Panc1 (cell line): ENCODE measurements around the gene SMURF1. TPM values are rescaled to one million over a fixed set of nuclear protein-coding genes. Genes with fewer than 3 reads are reported as not detected.

ENCODE experiments used
- ATAC-seq: fragments of 200-7000 bp; cut with Tn5 transposase; 2 replicates; pipeline ENCODE4 v1.9.1; 2020; ENCODE audit warnings: mild to moderate bottlenecking, moderate library complexity
- BruUV-seq: library from RNA; stranded (reverse); fragments of 400-500 nt; replicated peaks from 2 replicates; lab custom pipeline; 2021; lab: Mats Ljungman, UMichigan
- CTCF ChIA-PET: fragments of 300-600 bp; sonication (Branson Sonifier 250); formaldehyde crosslinking; loops from one replicate; lab custom pipeline; 2022; ENCODE audit warnings: antibody characterized with exemption; lab: Charles Lee
- POLR2A ChIA-PET: fragments of 300-600 bp; sonication (Branson Sonifier 250); formaldehyde crosslinking; loops from one replicate; lab custom pipeline; 2022; ENCODE audit warnings: antibody characterized with exemption; lab: Charles Lee
- DNase-seq: peaks from one replicate; pipeline ENCODE4 v3.0.0-alpha.2; 2010; ENCODE audit warnings: low read depth, low spot score
- H3K27ac ChIP-seq: 2 replicates; pipeline ENCODE4 v1.5.1; 2011; ENCODE audit warnings: mild to moderate bottlenecking, low read length, inconsistent platforms
- H3K27me3 ChIP-seq: fragments of 200-500 bp; sonication (Bioruptor generic); 2 replicates; pipeline ENCODE4 v1.6.0; 2014; ENCODE audit warnings: low read length, inconsistent platforms; ENCODE audit not compliant: control insufficient read depth, insufficient read depth
- H3K36me3 ChIP-seq: fragments of 200-500 bp; sonication (Bioruptor generic); 2 replicates; pipeline ENCODE4 v1.5.1; 2014; ENCODE audit warnings: inconsistent platforms, mild to moderate bottlenecking, low read length, moderate library complexity; ENCODE audit not compliant: control insufficient read depth, insufficient read depth
- H3K4me1 ChIP-seq: 2 replicates; pipeline ENCODE4 v1.5.1; 2011; ENCODE audit warnings: inconsistent platforms, mild to moderate bottlenecking, low read length, moderate library complexity; ENCODE audit not compliant: control insufficient read depth, insufficient read depth
- H3K4me3 ChIP-seq, 2 experiments: 2 replicates each; pipeline ENCODE4 v1.5.1; 2011 to 2012; ENCODE audit warnings: low read depth in 2 of 2, low read length in 2 of 2, mild to moderate bottlenecking in 2 of 2, inconsistent platforms in 1 of 2, moderate library complexity in 1 of 2
- H3K9me3 ChIP-seq: fragments of 200-500 bp; sonication (Bioruptor generic); 2 replicates; pipeline ENCODE4 v1.5.1; 2014; ENCODE audit warnings: low read depth, mild to moderate bottlenecking, inconsistent platforms, low read length, moderate library complexity; ENCODE audit not compliant: control insufficient read depth, insufficient read depth
- POLR2AphosphoS5 ChIP-seq: IDR thresholded peaks from 2 replicates; pipeline ENCODE4 v1.6.1; 2012; ENCODE audit warnings: mild to moderate bottlenecking, low read depth, low read length, moderate library complexity
- SIN3A ChIP-seq: IDR thresholded peaks from 2 replicates; pipeline ENCODE4 v1.6.1; 2012; ENCODE audit warnings: low read depth, mild to moderate bottlenecking, low read length, moderate library complexity, borderline replicate concordance; ENCODE audit not compliant: insufficient read depth
- TCF7L2 ChIP-seq: IDR thresholded peaks from 2 replicates; pipeline ENCODE4 v1.6.1; 2011; ENCODE audit warnings: mild to moderate bottlenecking, low read depth, low read length, inconsistent platforms
- in situ Hi-C: cut with HindIII; loops from 2 replicates; pipeline ENCODE4 v1.10.0; 2016; ENCODE audit warnings: low sequenced_read_pairs, low pct_unique_long_range_greater_than_20kb
- intact Hi-C: fragments of 100-400 bp; cut with micrococcal nuclease; formaldehyde crosslinking; loops from one replicate; pipeline ENCODE4 v1.10.0; 2022; ENCODE audit not compliant: unreplicated experiment
- total RNA-seq: library from RNA; stranded (reverse); gene quantifications from one replicate; pipeline ENCODE4 v1.2.1, GENCODE V29; 2021; ENCODE audit not compliant: unreplicated experiment
- TF ChIP-seq, protein P1 (sequence below): fragments of 450-650 bp; IDR thresholded peaks from 2 replicates; pipeline ENCODE4 v1.5.1; 2017; ENCODE audit warnings: mild to moderate bottlenecking
- TF ChIP-seq, protein P2 (sequence below), 2 experiments: IDR thresholded peaks; 2 replicates each; pipeline ENCODE4 v1.6.1; 2011 to 2012; ENCODE audit warnings: low read depth in 2 of 2, control low read depth in 1 of 2, low read length in 1 of 2, mild to moderate bottlenecking in 1 of 2, moderate library complexity in 1 of 2; ENCODE audit not compliant: insufficient read depth in 1 of 2

SMURF1 gene
- total RNA-seq, 1 experiment from 2014 or later = 47.0 TPM

DNA sequence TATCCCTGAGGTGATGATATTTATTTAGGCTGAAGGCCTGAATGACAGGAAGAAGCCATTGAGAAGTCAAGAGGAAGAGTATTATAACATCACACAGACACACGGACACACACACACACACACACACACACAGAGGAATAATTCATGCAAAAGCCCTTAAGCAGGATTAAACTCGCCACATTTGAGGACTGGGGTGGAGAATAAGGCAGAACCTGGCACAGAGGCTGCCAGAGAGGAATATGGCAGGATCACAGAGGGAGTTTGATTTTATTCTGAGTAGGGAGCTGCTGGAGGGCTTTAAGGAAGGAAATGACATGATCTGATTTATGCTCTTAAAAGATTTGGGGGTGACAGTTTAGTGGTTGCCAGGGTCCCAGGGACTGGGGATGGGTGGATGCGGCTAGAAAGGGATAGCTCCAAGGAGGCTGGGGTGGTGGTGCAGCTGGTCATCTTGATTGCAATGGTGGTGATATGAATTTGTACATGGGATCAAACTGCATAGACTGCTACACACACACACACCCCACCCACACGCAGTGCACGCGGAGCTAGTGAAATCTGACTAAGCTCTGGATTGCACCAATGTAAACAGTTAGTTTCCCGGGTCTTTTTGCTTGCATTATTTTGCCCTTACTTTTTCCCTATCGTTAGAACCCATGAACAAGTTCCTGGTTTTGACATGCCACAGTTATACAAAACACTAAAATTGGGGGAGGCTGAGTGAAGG is 11.2 kb downstream of the SMURF1 start:
- TF ChIP-seq, protein P1, sequence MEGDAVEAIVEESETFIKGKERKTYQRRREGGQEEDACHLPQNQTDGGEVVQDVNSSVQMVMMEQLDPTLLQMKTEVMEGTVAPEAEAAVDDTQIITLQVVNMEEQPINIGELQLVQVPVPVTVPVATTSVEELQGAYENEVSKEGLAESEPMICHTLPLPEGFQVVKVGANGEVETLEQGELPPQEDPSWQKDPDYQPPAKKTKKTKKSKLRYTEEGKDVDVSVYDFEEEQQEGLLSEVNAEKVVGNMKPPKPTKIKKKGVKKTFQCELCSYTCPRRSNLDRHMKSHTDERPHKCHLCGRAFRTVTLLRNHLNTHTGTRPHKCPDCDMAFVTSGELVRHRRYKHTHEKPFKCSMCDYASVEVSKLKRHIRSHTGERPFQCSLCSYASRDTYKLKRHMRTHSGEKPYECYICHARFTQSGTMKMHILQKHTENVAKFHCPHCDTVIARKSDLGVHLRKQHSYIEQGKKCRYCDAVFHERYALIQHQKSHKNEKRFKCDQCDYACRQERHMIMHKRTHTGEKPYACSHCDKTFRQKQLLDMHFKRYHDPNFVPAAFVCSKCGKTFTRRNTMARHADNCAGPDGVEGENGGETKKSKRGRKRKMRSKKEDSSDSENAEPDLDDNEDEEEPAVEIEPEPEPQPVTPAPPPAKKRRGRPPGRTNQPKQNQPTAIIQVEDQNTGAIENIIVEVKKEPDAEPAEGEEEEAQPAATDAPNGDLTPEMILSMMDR = no peak
- TF ChIP-seq TCF7L2 (no peak), POLR2AphosphoS5 (no peak), SIN3A (no peak)
- TF ChIP-seq, protein P2, sequence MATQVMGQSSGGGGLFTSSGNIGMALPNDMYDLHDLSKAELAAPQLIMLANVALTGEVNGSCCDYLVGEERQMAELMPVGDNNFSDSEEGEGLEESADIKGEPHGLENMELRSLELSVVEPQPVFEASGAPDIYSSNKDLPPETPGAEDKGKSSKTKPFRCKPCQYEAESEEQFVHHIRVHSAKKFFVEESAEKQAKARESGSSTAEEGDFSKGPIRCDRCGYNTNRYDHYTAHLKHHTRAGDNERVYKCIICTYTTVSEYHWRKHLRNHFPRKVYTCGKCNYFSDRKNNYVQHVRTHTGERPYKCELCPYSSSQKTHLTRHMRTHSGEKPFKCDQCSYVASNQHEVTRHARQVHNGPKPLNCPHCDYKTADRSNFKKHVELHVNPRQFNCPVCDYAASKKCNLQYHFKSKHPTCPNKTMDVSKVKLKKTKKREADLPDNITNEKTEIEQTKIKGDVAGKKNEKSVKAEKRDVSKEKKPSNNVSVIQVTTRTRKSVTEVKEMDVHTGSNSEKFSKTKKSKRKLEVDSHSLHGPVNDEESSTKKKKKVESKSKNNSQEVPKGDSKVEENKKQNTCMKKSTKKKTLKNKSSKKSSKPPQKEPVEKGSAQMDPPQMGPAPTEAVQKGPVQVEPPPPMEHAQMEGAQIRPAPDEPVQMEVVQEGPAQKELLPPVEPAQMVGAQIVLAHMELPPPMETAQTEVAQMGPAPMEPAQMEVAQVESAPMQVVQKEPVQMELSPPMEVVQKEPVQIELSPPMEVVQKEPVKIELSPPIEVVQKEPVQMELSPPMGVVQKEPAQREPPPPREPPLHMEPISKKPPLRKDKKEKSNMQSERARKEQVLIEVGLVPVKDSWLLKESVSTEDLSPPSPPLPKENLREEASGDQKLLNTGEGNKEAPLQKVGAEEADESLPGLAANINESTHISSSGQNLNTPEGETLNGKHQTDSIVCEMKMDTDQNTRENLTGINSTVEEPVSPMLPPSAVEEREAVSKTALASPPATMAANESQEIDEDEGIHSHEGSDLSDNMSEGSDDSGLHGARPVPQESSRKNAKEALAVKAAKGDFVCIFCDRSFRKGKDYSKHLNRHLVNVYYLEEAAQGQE (IDR thresholded peaks at IDR 0.05; ENCODE audit: insufficient read depth in 1 of 2, low read depth in 2 of 2, low read length in 1 of 2) = no peak
- H3K4me1 ChIP-seq = peaks cover 87% of the 10 kb centered on the region
- BruUV-seq = no TSS peak
- intact Hi-C loops (no loop called here), in situ Hi-C loops (no loop called here)
- no peak overlapping the region for H3K4me3 ChIP-seq
- ChIA-PET CTCF (no interaction called here), POLR2A (interaction anchor here (0.6 kb wide), 1 partner anchor 31 kb away, joined by 3 read pairs; no protein-coding TSS in a partner anchor)
- no peaks in the 10 kb centered on the region for H3K9me3 ChIP-seq
- no peaks in the 10 kb centered on the region for H3K27me3 ChIP-seq
- no peak for ATAC-seq
- H3K27ac ChIP-seq = 0 out of 2 replicates have a peak overlapping the region, but pooled peaks have one; percentile 14
- H3K36me3 ChIP-seq = no peaks in the 10 kb centered on the region
- DNase-seq = no peak

DNA sequence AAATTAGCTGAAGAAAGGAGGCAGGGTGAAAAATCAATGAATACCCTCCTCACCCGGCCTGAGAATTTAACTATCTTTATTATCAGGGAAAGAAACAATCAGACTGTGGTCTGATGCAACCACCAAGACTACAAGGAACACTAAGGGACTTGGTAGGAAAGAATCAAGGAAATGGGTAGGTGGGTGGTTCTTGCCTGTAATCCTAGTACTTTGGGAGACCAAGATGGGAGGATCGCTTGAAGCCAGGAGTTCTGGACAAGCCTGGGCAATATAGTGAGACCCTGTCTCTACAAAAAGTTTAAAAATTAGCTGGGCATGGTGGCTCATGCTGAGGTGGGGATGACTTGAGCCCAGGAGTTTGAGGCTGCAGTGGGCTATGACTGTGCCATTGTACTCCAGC is 12.6 kb downstream of the SMURF1 start:
- H3K4me1 ChIP-seq = peaks cover 85% of the 10 kb centered on the region
- no peak overlapping the region; the same call in 1 of the 2 replicates for H3K27ac ChIP-seq
- no peak overlapping the region for H3K4me3 ChIP-seq
- no peaks in the 10 kb centered on the region for H3K36me3 ChIP-seq
- H3K9me3 ChIP-seq = no peaks in the 10 kb centered on the region
- DNase-seq = no peak
- no peaks in the 10 kb centered on the region for H3K27me3 ChIP-seq
- ChIA-PET CTCF (interaction anchor here (0.6 kb wide), 1 partner anchor 161 kb away, joined by 3 read pairs; no protein-coding TSS in a partner anchor), POLR2A (no interaction called here)
- intact Hi-C loops (no loop called here), in situ Hi-C loops (no loop called here)
- BruUV-seq = no TSS peak
- ATAC-seq = no peak
- TF ChIP-seq, protein P1 = no peak
- TF ChIP-seq, protein P2 (IDR thresholded peaks at IDR 0.05; ENCODE audit: insufficient read depth in 1 of 2, low read depth in 2 of 2, low read length in 1 of 2) = no peak
- TF ChIP-seq POLR2AphosphoS5 (no peak), SIN3A (no peak), TCF7L2 (no peak)
